Testis (tissue), 3 donors: Measurements from ENCODE around the gene GATB. TPM values are rescaled to one million over a fixed set of nuclear protein-coding genes. Genes with fewer than 3 reads are reported as not detected.
"Not testable (repeated sequence)": the region's sequence is repeated elsewhere in the genome, so short reads cannot be mapped to it uniquely, and the experiment has no call there.

Source experiments
- DNase-seq: peaks from one replicate; pipeline ENCODE4 v3.0.0-alpha.2; 2019
- H3K27ac ChIP-seq, 2 donors: fragments of 200-600 bp; sonication (generic); one replicate each; pipeline ENCODE4 v1.5.1; 2019
- H3K27me3 ChIP-seq: fragments of 200-600 bp; sonication (generic); one replicate; pipeline ENCODE4 v1.5.1; 2019
- H3K36me3 ChIP-seq: fragments of 200-600 bp; sonication (generic); one replicate; pipeline ENCODE4 v1.5.1; 2017; ENCODE audit warnings: low read depth; ENCODE audit errors: missing control alignments
- H3K4me1 ChIP-seq: fragments of 200-600 bp; sonication (generic); one replicate; pipeline ENCODE4 v1.5.1; 2019
- H3K4me3 ChIP-seq, 2 donors: fragments of 200-600 bp; sonication (generic); one replicate each; pipeline ENCODE4 v1.5.1; 2017 to 2019
- H3K9me3 ChIP-seq: fragments of 200-600 bp; sonication (generic); one replicate; pipeline ENCODE4 v1.5.1; 2017
- CTCF ChIP-seq, 3 experiments: fragments of 450-650 bp in 2 of 3; fragments of 200-600 bp in 1 of 3; sonication (generic) in 1 of 3; IDR thresholded peaks; one replicate each; pipeline ENCODE4 v1.5.1; 2016 to 2019; ENCODE audit warnings: antibody characterized with exemption in 3 of 3, mild to moderate bottlenecking in 2 of 3, moderate library complexity in 1 of 3
- POLR2A ChIP-seq: fragments of 450-650 bp; IDR thresholded peaks from one replicate; pipeline ENCODE4 v1.6.1; 2017; ENCODE audit warnings: antibody characterized with exemption, mild to moderate bottlenecking, moderate library complexity
- WGBS, 2 donors: methylation state at CpG; one replicate each; pipeline ENCODE4 v1.1.5; 2018; 5-methylcytosine and 5-hydroxymethylcytosine counted together
- intact Hi-C: fragments of 100-400 bp; cut with DNase I; formaldehyde crosslinking; loops from one replicate; pipeline ENCODE4 v1.15.1; 2023; ENCODE audit warnings: low total_unique reads
- polyA plus RNA-seq: library from polyadenylated mRNA; stranded (reverse); fragments of 350-450 nt; fragmentation: Illumina TruSeq; extraction: RNeasy Lipid Tissue Mini Kit (QIAGEN cat#74804); gene quantifications from one replicate; pipeline ENCODE4 v1.2.3, GENCODE V29; 2014; ENCODE audit warnings: low read depth, low replicate concordance; ENCODE audit not compliant: insufficient read depth
- total RNA-seq, 2 donors: library from RNA; depleted of rRNA; stranded (reverse); fragments of >200 nt; gene quantifications; one replicate each; pipeline ENCODE4 v1.2.3, GENCODE V29; 2016

GATB gene
- total and polyA plus RNA-seq, 3 donors from 2014 or later, result 21.9 to 49.4 (median 44.7) TPM

GRCh38 chr4:151743128-151743854, 17.5 kb downstream of the GATB start:
- Histone ChIP-seq H3K9me3 (no peaks in the 10 kb centered on the region), H3K27ac (no peak overlapping the region), H3K4me3 (no peak overlapping the region), H3K36me3 (no peaks in the 10 kb centered on the region), H3K4me1 (peaks cover 9% of the 10 kb centered on the region), H3K27me3 (no peaks in the 10 kb centered on the region)
- no peak for TF ChIP-seq POLR2A
- TF ChIP-seq CTCF (IDR thresholded peaks at IDR 0.05), result no peak
- DNase-seq, result no peak
- intact Hi-C loops, result no loop called here
- 93 to 96% methylated on average over 3 of the region's 3 CpGs for WGBS, 2 donors

GRCh38 chr4:151738720-151739517, 21.9 kb downstream of the GATB start:
- no peak for DNase-seq
- no peaks in the 10 kb centered on the region for H3K4me1 ChIP-seq
- H3K9me3 ChIP-seq, result no peaks in the 10 kb centered on the region
- H3K27me3 ChIP-seq, result no peaks in the 10 kb centered on the region
- TF ChIP-seq CTCF (IDR thresholded peaks at IDR 0.05) (no peak), POLR2A (no peak)
- WGBS, 2 donors, result 90 to 91% methylated on average over 8 of the region's 8 CpGs
- no peaks in the 10 kb centered on the region for H3K36me3 ChIP-seq
- H3K27ac ChIP-seq, result no peak overlapping the region
- intact Hi-C loops, result no loop called here
- no peak overlapping the region for H3K4me3 ChIP-seq

GRCh38 chr4:151736852-151737251, 24.0 kb downstream of the GATB start:
- H3K9me3 ChIP-seq, intact Hi-C loops, H3K4me1 ChIP-seq, H3K36me3 ChIP-seq, DNase-seq, H3K27ac ChIP-seq, H3K4me3 ChIP-seq, H3K27me3 ChIP-seq: not testable (repeated sequence)
- WGBS, 2 donors, result 72 to 100% methylated on average over 2 of the region's 2 CpGs

GRCh38 chr4:151736361-151736760, 24.4 kb downstream of the GATB start:
- no peaks in the 10 kb centered on the region for H3K9me3 ChIP-seq
- no peak for TF ChIP-seq POLR2A
- TF ChIP-seq CTCF (IDR thresholded peaks at IDR 0.05), result no peak
- no peak overlapping the region for H3K4me3 ChIP-seq
- WGBS, 2 donors, result 93 to 100% methylated on average over 1 of the region's 1 CpG
- H3K27me3 ChIP-seq, result no peaks in the 10 kb centered on the region
- H3K27ac ChIP-seq, result no peak overlapping the region
- no peaks in the 10 kb centered on the region for H3K4me1 ChIP-seq
- H3K36me3 ChIP-seq, result no peaks in the 10 kb centered on the region
- no peak for DNase-seq
- intact Hi-C loops, result no loop called here

GRCh38 chr4:151731670-151732069, 29.1 kb downstream of the GATB start:
- H3K27ac ChIP-seq, result not testable (repeated sequence)

More at GRCh38 chr4:151731670-151732069, 29.1 kb downstream of the GATB start:
- H3K4me1 ChIP-seq, H3K27me3 ChIP-seq, intact Hi-C loops, H3K36me3 ChIP-seq, DNase-seq, H3K4me3 ChIP-seq, H3K9me3 ChIP-seq: not testable (repeated sequence)
- WGBS, 2 donors, result 93% methylated on average over 21 of the region's 34 CpGs; no CpG with 5 or more reads in 1 of the 2 donors
